Gastroesophageal sphincter (tissue), 4 donors: Measurements from ENCODE around the gene TENT4B. TPM values are rescaled to one million over a fixed set of nuclear protein-coding genes. Genes with fewer than 3 reads are reported as not detected.

ENCODE experiments used
- ATAC-seq: fragments of 150-250 bp; one replicate; pipeline ENCODE4 v1.9.1; 2016; ENCODE audit warnings: mild to moderate bottlenecking, moderate library complexity
- H3K27ac ChIP-seq, 4 donors: fragments of 200-600 bp; sonication (generic) in 3 of 4; 1 replicate in 3 of 4; 2 replicates in 1 of 4; pipeline ENCODE4 v1.5.1; 2016 to 2019
- H3K27me3 ChIP-seq: fragments of 200-600 bp; sonication (generic); one replicate; pipeline ENCODE4 v1.5.1; 2019
- H3K36me3 ChIP-seq, 2 donors: fragments of 200-600 bp; sonication (generic); one replicate each; pipeline ENCODE4 v1.5.1; 2019; ENCODE audit warnings: control low read depth in 1 of 2
- H3K4me1 ChIP-seq, 3 donors: fragments of 200-600 bp; sonication (generic); 1 replicate in 2 of 3; 2 replicates in 1 of 3; pipeline ENCODE4 v1.5.1; 2016 to 2019; ENCODE audit warnings: control low read depth in 2 of 3
- H3K4me3 ChIP-seq, 2 donors: fragments of 200-600 bp; sonication (generic); one replicate each; pipeline ENCODE4 v1.5.1; 2019; ENCODE audit warnings: mild to moderate bottlenecking in 1 of 2, moderate library complexity in 1 of 2
- H3K9me3 ChIP-seq, 3 donors: fragments of 200-600 bp; sonication (generic); one replicate each; pipeline ENCODE4 v1.5.1; 2017 to 2019; ENCODE audit warnings: control low read depth in 2 of 3
- CTCF ChIP-seq, 4 experiments: fragments of 200-600 bp in 2 of 4; fragments of 450-650 bp in 2 of 4; sonication (generic) in 1 of 4; IDR thresholded peaks; one replicate each; pipeline ENCODE4 v1.5.1; 2017 to 2019; ENCODE audit warnings: antibody characterized with exemption in 4 of 4, mild to moderate bottlenecking in 2 of 4, moderate library complexity in 2 of 4
- EP300 ChIP-seq: sonication (generic); formaldehyde crosslinking; IDR thresholded peaks from one replicate; pipeline ENCODE4 v1.6.1; 2017; ENCODE audit warnings: antibody characterized with exemption, mild to moderate bottlenecking
- POLR2A ChIP-seq, 2 donors: fragments of 450-650 bp; IDR thresholded peaks; one replicate each; pipeline ENCODE4 v1.6.1; 2017; ENCODE audit warnings: antibody characterized with exemption in 2 of 2, mild to moderate bottlenecking in 2 of 2, moderate library complexity in 1 of 2
- POLR2AphosphoS5 ChIP-seq: sonication (generic); formaldehyde crosslinking; IDR thresholded peaks from one replicate; pipeline ENCODE4 v1.6.1; 2017; ENCODE audit warnings: antibody characterized with exemption
- WGBS, 2 donors: methylation state at CpG; one replicate each; pipeline ENCODE4 v1.1.5; 2018; ENCODE audit warnings: low coverage in 1 of 2; 5-methylcytosine and 5-hydroxymethylcytosine counted together
- total RNA-seq, 4 donors: library from RNA; depleted of rRNA; stranded (reverse); fragments of >200 nt; gene quantifications; one replicate each; pipeline ENCODE4 v1.1.0, GENCODE V29; 2016

TENT4B gene
- total RNA-seq, 4 donors from 2014 or later = 13.9 to 25.7 (median 20.9) TPM

DNA sequence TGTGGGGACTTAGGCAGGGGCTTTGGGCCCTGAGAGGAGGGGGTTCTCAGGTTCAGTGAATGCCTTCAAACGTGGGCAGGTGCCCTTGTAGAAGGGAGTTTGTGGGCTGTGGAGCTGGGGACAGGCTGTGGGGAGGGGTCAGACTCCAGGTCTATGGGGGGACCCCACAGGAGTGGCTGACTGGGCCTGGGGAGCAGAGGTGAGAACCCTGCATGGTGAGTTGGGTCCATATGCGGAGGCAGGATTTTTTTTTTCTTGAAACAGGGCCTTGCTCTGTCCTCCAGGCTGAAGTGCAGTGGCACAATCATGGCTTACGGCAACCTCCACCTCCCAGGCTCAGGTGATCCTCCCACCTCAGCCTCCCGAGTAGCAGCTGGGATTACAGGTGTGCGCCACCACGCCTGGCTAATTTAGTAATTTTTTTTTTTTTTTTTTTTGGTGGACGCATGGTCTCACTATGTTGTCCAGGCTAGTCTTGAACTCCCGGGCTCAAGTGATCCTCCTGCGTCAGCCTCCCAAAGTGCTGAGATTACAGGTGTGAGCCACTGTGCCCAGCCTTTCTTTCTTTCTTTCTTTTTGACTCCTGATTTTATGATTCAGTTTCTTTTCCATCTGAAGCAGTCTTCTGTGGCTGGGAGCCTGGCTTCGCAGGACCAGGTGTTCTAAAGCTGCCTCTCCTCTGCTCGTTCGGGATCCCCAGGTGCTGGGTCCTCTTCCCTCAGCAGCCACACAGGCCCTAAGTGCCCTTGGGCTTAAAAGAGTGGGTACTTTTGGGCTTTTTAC is 94.2 kb downstream of the TENT4B start:
- TF ChIP-seq CTCF (IDR thresholded peaks at IDR 0.05) (no peak), POLR2A (IDR thresholded peaks at IDR 0.05) (no peak), POLR2AphosphoS5 (no peak), EP300 (no peak)
- H3K4me3 ChIP-seq = no peak overlapping the region
- H3K27me3 ChIP-seq = no peaks in the 10 kb centered on the region
- H3K36me3 ChIP-seq = no peaks in the 10 kb centered on the region
- H3K27ac ChIP-seq = peak overlapping the region in 1 of 4 donors; percentile 77
- no peaks in the 10 kb centered on the region for H3K9me3 ChIP-seq
- no peak for ATAC-seq
- WGBS, 2 donors = 96% methylated on average over 4 to 7 of the region's 12 CpGs
- H3K4me1 ChIP-seq = peaks cover 0 to 32% (median 0%) of the 10 kb centered on the region in 3 donors

DNA sequence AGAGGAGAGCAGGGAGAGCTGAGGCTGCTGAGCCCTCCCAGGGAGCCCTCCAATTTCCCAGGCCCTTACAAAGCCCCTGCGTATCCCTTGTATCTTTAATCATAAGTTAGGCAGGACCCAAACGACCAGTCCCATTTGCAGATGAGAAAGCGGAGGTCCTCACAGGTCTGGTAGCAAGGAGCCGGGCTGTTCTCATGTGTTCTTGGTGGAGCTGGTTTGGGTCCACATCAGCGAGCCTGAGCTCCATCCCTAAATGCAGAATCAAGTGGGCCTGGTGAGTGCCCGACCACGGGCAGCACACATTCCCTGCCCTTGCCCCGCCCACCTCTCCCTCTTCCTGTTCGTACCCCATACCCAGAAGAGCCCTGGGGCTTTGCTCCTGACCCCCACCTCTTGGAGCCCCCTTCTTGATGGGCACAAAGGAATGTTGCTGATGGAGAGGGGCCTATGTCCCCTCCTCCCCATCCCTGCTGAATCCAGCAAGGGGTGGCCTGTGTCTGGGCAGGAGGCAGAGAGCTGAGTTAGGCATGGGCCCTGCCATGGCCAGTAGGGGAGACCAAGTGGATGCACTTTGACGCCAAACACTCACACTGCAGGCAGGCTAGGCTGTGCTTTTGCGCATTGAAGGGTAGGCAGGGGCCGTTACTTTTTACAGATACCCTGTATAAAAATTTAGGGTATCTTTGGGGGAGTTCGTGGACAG is 95.0 kb downstream of the TENT4B start:
- Histone ChIP-seq H3K27me3 (no peaks in the 10 kb centered on the region), H3K4me3 (no peak overlapping the region), H3K36me3 (no peaks in the 10 kb centered on the region), H3K9me3 (no peaks in the 10 kb centered on the region), H3K4me1 (peaks cover 0 to 35% (median 0%) of the 10 kb centered on the region in 3 donors), H3K27ac (no peak overlapping the region)
- TF ChIP-seq CTCF (IDR thresholded peaks at IDR 0.05) (no peak), POLR2A (IDR thresholded peaks at IDR 0.05) (no peak), EP300 (no peak), POLR2AphosphoS5 (no peak)
- 100% methylated on average over 1 to 3 of the region's 13 CpGs for WGBS, 2 donors
- no peak for ATAC-seq

- H3K4me1 ChIP-seq = peaks cover 0 to 35% (median 0%) of the 10 kb centered on the region in 3 donors
- H3K27me3 ChIP-seq = no peaks in the 10 kb centered on the region
- TF ChIP-seq POLR2A (IDR thresholded peaks at IDR 0.05) (no peak), CTCF (IDR thresholded peaks at IDR 0.05) (no peak), EP300 (no peak), POLR2AphosphoS5 (no peak)
- no peak for ATAC-seq
- no peaks in the 10 kb centered on the region for H3K36me3 ChIP-seq
- H3K4me3 ChIP-seq = no peak overlapping the region
- 73% methylated on average over 3 of the region's 8 CpGs; no CpG with 5 or more reads in 1 of the 2 donors for WGBS, 2 donors
- no peaks in the 10 kb centered on the region for H3K9me3 ChIP-seq
- no peak overlapping the region for H3K27ac ChIP-seq
Measured at GRCh38 chr16:50248845-50249244, 95.7 kb downstream of the TENT4B start.

DNA sequence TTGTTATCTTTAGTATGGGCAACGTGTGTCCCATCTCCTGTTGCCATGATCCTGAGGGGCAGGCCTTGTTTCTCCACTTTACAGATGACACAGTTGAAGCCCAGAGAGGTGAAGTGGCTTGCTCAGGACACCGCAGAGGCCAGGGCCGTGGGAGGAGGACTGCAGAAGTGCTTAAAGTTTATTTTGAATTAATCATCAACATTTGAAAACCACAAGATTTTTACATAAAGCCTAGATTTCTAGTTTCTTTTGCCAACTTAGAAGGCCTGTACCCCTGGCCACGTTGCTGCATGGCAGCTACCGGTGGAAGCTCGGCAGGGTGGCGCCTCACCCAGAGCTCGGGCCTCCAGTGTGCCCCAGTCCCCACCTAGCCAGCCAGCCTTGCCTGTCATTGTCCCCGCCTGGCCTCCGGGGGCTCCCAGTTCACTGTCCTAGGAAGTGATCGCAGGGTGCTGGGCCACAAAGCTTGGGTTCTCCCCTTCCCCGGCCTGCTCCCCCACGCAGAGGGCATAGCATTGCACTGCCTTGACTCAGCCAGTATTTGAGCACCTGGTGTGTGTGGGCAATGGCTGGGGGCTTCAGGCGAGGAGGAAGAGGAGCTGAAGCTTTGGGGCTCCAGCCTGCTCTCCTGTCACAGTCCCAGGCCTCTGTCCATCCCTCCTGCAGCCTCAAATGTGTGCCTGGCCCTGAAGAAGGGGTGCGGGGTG is 98.4 kb downstream of the TENT4B start:
- H3K36me3 ChIP-seq = no peaks in the 10 kb centered on the region
- no peak overlapping the region for H3K4me3 ChIP-seq
- no peaks in the 10 kb centered on the region for H3K27me3 ChIP-seq
- 32% methylated on average over 3 of the region's 15 CpGs; no CpG with 5 or more reads in 1 of the 2 donors for WGBS, 2 donors
- H3K9me3 ChIP-seq = no peaks in the 10 kb centered on the region
- no peak for ATAC-seq
- peaks cover 0 to 16% (median 0%) of the 10 kb centered on the region in 3 donors for H3K4me1 ChIP-seq
- H3K27ac ChIP-seq = no peak overlapping the region
- no peak for TF ChIP-seq POLR2AphosphoS5
- TF ChIP-seq CTCF (IDR thresholded peaks at IDR 0.05) = no peak
- no peak for TF ChIP-seq POLR2A (IDR thresholded peaks at IDR 0.05)
- TF ChIP-seq EP300 = no peak
